Endometrial microvascular endothelial cells (primary cell): Measurements from ENCODE around the gene SLC9A3. TPM values are rescaled to one million over a fixed set of nuclear protein-coding genes. Genes with fewer than 3 reads are reported as not detected.
"Not testable (repeated sequence)": the region's sequence is repeated elsewhere in the genome, so short reads cannot be mapped to it uniquely, and the experiment has no call there.

Experiments
- in situ Hi-C: cut with HindIII; loops from 2 replicates; pipeline ENCODE4 v1.10.0; 2017; ENCODE audit warnings: low sequenced_read_pairs, low pct_unique_long_range_greater_than_20kb; ENCODE audit errors: inconsistent ontology term
- total RNA-seq: library from RNA; depleted of rRNA; stranded (reverse); fragments of >200 nt; gene quantifications from one replicate; pipeline ENCODE4 v1.2.3, GENCODE V29; 2015; ENCODE audit errors: inconsistent ontology term

SLC9A3 gene
- total RNA-seq, 1 donor from 2014 or later: 2.0 TPM

DNA sequence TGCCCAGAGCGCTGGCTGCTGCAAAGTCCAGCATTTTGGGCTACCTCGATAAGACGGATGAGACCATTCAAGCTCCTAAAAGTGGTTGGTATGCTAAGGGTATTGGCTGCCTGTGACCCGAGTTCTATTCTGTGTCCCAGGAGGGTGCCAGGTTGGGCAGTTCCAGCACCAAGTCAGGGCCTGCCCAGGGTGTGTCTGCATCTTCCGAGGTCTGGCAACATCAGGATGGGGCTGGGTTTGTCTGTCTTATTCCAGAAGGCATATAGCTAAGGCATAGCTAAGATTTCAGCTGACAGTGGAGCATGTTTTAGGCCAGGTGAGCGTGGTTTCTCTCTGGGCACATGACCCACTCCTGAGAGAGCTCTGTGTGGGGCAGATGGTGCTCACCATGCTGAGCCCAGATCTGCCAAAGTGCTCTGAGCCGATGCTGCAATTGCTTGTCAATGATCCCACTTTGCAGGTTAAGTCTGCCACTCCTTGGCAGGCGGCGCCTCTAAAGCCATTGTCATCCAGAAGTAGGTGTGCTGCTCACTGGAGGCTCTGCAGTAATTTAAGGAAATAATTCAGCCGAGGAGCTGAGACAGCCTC is 7.8 kb downstream of the SLC9A3 start:
- in situ Hi-C loops: no loop called here

- in situ Hi-C loops: no loop called here
Measured at GRCh38 chr5:515273-515836, 8.9 kb downstream of the SLC9A3 start.

DNA sequence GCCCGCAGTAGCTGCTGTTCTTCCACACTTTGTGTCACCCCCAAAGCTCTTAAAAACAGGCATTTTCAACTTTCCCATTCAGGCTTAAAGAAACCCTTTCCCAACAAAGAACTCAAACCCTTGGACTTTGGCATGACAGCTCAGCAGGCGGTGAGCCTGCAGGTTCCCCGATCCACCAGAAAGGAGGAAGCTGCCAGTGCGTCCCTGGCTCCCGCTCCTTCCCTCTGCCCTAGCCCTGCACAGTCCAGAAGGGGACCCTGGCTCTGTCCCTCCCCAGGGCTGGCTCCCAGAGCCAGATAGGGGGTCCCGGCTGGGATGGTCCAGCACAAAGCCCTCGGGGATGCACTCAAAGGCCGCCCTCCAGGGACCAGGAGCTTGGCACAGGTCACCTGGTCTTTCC is 9.6 kb downstream of the SLC9A3 start:
- in situ Hi-C loops: no loop called here

DNA sequence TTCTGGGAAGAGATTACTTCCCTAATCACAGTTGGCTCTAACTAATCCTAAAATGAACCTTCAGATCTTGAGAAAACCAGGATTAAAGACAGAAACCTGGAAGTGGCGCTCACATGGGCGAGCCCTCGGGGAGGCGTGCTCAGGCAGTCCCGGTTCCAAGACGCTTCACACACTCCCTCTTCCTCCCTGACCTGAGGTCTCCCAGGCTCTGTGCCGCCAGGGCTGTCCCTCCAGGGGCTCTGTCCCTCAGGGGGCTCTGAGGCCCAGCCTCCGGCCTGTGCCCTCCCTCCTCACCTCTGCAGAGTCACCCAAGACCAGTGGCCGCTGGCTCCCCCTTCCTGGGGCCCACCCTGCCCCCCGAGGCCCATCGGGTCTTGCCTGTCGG is 10.2 kb downstream of the SLC9A3 start:
- in situ Hi-C loops: no loop called here

GRCh38 chr5:513216-514100 is 10.8 kb downstream of the SLC9A3 start:
- in situ Hi-C loops: no loop called here

DNA sequence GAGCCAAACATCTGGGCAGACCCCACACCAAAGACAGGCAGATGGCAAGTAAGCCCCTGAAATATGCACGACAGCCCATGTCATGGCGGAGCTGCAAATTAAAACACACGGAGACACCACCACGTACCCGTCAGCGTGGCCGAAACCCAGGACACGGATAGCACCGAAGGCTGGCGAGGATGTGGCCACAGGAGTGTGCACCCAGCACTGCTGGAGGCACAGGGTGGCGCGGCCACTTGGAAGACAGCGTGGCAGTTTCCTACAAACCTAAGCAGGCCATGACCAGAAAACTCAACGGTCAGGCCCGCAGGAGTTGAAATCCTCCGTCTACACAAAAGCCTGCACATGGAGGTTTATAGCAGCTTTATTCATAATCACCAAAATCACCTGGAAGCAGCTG is 12.8 kb downstream of the SLC9A3 start:
- in situ Hi-C loops: no loop called here

DNA sequence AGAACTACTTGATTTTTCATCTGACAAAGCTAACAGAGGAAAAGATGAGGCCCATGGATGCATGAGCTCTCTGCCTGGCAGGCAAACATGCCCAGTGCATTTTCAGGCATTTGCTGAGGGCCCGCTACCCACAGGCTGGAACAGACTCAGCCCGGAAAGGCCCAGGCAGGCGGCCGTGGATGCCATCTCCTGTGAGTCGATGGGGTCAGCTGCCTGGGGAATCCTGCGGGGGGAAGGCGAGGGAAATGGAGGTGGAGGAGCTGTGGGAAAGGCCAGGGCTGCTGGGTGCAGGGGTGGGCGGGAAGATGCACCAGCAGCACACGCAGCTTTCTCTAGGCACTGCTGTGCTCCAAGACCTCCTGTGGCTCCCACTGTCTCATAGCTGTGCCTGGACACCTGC is 13.7 kb downstream of the SLC9A3 start:
- in situ Hi-C loops: no loop called here

GRCh38 chr5:509611-510185 is 14.6 kb downstream of the SLC9A3 start:
- in situ Hi-C loops: no loop called here

DNA sequence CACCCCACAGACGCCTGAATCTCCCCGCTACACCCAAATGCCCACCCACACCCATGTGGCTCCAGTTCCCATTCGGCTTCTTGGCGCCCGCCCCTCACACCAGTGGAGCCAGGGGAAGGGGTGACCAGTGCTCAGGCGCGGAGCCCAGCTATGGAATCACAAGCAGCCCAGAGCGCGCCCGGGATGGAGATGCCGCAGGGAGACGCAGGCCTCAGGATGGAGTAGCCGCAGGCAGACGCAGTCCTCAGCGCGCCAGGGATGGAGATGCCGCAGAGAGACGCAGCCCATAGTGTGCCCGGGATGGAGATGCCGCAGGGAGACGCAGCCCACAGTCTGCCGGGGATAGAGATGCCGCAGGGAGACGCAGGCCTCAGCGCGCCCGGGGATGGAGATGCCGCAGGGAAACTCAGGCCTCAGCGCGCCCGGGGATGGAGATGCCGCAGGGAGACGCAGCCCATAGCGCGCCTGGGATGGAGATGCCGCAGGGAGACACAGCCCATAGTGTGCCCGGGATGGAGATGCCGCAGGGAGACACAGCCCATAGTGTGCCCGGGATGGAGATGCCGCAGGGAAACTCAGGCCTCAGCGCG is 16.2 kb downstream of the SLC9A3 start:
- in situ Hi-C loops: not testable (repeated sequence)

GRCh38 chr5:505951-506525 is 18.2 kb downstream of the SLC9A3 start:
- in situ Hi-C loops: no loop called here

DNA sequence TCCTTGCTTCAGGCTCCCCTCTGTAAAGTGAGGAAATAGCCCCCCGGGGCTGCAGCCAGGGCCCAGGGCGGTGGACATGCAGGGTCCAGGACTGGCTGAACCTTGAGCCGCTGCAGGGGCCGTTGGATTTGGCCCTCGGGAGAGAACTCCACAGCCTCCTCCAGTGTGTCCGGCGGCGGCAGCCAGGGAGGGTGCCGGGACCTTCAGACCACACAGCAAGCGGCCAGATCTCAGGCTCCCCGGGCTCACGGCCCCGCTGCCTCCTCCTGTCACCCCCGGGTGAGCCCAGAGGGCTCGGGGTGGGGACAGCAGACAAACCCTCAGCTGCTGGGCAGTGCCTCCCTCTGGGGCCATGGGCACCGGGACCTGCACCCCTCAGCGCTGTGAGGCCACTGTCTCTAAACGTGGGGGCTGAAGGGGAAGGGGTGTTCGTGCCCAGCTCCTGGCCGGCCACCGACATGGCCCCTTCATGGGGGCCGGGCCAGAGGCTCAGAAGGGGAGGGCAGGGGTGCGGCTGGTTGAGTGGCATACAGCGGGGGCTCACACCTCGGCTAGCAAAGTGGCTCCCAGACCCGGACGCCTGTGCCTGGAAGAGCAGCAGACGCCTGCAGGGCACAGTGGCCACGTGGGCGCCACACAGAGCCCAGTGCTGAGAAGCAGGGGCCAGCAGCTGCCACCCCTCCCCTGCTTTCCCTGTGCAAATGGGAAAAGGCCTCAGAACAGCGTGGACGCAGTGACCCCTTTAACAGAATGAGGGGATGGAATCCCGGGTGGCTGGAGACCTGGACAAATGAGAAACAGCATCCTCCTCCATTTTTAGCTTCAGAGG is 19.7 kb downstream of the SLC9A3 start:
- in situ Hi-C loops: no loop called here

DNA sequence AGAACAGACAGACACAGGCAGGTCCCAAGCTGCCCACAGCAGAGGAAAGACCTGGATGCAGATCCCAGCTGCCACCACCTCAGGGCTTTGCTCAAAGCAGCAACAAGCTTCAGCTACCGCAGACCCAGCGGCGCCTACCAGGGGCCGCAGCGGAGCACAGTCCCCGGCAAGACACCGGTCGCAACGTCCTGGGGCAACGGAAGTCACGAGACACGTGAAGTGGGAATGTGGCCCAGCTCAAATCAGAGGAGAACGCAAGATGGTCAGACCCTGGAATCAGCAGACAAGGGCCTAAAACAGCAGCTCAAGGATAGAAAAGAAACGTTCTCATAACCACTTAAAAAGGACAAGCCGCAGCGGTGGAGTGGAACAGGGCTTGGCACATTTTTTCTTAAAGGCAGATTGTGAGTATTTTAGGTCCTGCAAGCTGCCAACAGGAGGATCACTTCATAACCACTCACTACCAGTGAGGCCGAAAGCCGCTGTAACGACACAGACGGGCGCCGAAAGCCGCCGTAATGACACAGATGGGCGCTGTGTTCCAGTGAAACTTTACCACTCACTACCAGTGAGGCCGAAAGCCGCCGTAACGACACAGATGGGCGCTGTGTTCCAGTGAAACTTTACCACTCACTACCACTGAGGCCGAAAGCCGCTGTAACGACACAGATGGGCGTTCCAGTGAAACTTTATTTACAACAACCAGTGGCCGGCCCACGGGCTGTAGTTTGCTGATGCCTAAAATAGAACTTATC is 21.7 kb downstream of the SLC9A3 start:
- in situ Hi-C loops: no loop called here

DNA sequence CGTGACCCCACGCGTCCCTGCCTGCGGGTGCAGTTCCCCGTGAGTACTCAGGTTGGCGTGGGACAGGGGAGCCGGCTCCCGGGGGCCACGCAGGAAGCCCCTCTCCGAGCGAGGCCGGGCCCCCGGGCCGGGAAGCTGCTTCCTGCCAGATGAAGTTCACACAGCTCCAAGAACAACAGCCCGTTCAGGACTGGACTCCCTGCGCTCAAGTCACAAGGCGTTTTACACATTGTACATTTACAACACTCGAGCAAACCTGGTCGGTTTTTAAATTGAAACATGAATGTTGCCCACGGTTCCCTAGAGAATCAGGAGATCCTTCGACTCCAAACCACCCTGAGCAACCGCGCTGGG is 22.4 kb downstream of the SLC9A3 start:
- in situ Hi-C loops: no loop called here

GRCh38 chr5:501105-501830 is 23.0 kb downstream of the SLC9A3 start:
- in situ Hi-C loops: no loop called here

DNA sequence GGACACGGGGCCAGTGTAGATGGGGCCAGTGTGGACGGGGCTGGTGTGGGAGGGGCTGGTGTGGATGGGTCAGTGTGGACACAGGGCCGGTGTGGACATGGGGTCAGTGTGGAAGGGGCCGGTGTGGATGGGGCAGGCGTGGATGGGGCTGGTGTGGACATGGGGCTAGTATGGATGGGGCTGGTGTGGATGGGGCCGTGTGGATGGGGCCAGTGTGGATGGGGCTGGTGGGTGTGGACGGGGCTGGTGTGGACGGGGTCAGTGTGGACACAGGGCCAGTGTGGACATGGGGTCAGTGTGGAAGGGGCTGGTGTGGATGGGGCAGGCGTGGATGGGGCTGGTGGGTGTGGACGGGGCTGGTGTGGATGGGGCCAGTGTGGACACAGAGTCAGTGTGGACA is 23.8 kb downstream of the SLC9A3 start:
- in situ Hi-C loops: no loop called here

DNA sequence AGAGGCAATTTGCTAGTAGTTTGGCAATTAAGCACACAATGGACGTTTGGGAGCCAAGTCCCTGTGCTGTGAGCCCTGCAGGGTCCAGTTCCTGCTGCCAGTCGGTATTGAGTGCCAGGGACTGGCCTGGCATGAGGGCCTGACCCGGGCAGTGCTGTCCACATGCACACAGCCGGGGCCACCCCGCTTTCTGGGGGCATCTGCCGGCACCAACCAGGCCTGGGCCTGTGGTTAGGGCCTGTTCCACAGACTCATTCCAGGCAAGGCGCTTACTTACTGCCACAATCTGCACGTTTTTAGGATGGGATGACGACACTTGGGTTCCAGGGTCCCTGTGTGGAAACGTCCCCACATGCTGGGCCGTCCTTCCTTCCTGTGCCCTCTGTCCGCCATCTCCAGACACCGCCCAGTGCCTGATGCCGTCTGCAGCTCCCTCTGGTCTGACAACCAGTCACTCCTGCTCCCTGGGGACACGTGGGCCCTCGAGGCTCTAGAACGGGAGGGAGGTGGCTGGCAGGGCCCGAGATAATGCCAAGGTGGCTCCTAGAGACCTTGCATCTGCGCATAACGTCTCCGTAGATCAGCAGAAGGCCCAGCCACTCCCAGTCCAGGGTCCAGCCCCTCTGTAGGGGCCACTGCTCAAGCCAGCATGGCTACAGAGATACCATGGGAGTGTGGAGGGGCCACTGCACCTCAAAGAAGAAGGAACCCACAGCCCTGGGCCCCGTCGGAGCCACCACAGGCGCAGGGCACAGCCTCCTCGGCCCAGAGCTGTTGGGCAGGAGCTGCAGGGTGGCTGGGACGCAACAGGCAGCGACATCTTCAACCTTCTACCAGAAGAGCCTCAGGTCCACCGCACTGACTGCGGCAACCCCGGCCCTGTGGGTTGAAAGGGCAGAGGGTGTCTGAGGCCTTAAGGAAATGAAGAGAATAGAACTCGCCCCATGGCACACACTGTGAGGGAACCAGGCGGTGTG is 24.7 kb downstream of the SLC9A3 start:
- in situ Hi-C loops: no loop called here
